Endothelial cell of umbilical vein (primary cell): ENCODE data around the gene FOXK1. TPM values are rescaled to one million over a fixed set of nuclear protein-coding genes. Genes with fewer than 3 reads are reported as not detected.

Source experiments
- BruUV-seq: library from RNA; stranded (reverse); fragments of 400-500 nt; replicated peaks from 2 replicates; lab custom pipeline; 2021; lab: Mats Ljungman, UMichigan
- CTCF ChIA-PET: fragments of 300-600, 350-600 bp; sonication (Branson Sonifier 250); formaldehyde crosslinking; loops from one replicate; lab custom pipeline; 2021; ENCODE audit warnings: antibody characterized with exemption, inconsistent platforms; lab: Charles Lee
- POLR2A ChIA-PET: fragments of 300-600, 350-600 bp; sonication (Branson Sonifier 250); formaldehyde crosslinking; loops from one replicate; lab custom pipeline; 2021; ENCODE audit warnings: antibody characterized with exemption, inconsistent platforms; lab: Charles Lee
- DNase-seq: peaks from one replicate; pipeline ENCODE4 v3.0.0-alpha.2; 2011; ENCODE audit warnings: low read depth, low spot score
- FAIRE-seq: peaks from 2 replicates; lab custom pipeline; 2011; peaks lifted over from hg19 to GRCh38; lab: Jason Lieb, UNC
- H2AFZ ChIP-seq: 2 replicates; pipeline ENCODE4 v1.6.0; 2012; ENCODE audit warnings: low read depth, low read length, control low read depth, inconsistent platforms
- H3K27ac ChIP-seq: 2 replicates; pipeline ENCODE4 v1.5.1; 2011; ENCODE audit warnings: low read depth, mild to moderate bottlenecking, control low read depth, low read length, moderate library complexity; ENCODE audit not compliant: insufficient read depth
- H3K27me3 ChIP-seq, 2 experiments: 2 replicates each; pipeline versions ENCODE4 v1.6.0 to v1.6.1; 2011; ENCODE audit warnings: low read length in 2 of 2, mixed read lengths in 1 of 2; ENCODE audit not compliant: control insufficient read depth in 2 of 2, insufficient read depth in 2 of 2
- H3K36me3 ChIP-seq, 2 experiments: 2 replicates in 1 of 2; 3 replicates in 1 of 2; pipeline ENCODE4 v1.5.1; 2011; ENCODE audit warnings: low read length in 2 of 2, mild to moderate bottlenecking in 1 of 2, moderate library complexity in 1 of 2; ENCODE audit not compliant: control insufficient read depth in 2 of 2, insufficient read depth in 2 of 2; ENCODE audit errors: extremely low read depth in 1 of 2
- H3K4me1 ChIP-seq: 3 replicates; pipeline ENCODE4 v1.5.1; 2011; ENCODE audit warnings: mild to moderate bottlenecking, low read length; ENCODE audit not compliant: control insufficient read depth, insufficient read depth; ENCODE audit errors: extremely low read depth
- H3K4me2 ChIP-seq: 2 replicates; pipeline ENCODE4 v1.6.1; 2011; ENCODE audit warnings: low read length, control low read depth, mixed read lengths; ENCODE audit not compliant: insufficient read depth
- H3K4me3 ChIP-seq, 3 experiments: fragments of 200-600 bp in 1 of 3; sonication (generic), shearing (Covaris generic) in 1 of 3; replicated peaks in 1 of 3; 2 replicates each; pipeline ENCODE4 v1.5.1; 2011 to 2016; ENCODE audit warnings: control low read depth in 3 of 3, low read length in 3 of 3, mild to moderate bottlenecking in 2 of 3, inconsistent platforms in 1 of 3, low read depth in 1 of 3, moderate library complexity in 1 of 3; ENCODE audit not compliant: insufficient read depth in 1 of 3
- H3K79me2 ChIP-seq: 2 replicates; pipeline ENCODE4 v1.6.0; 2012; ENCODE audit warnings: low read length, inconsistent platforms; ENCODE audit not compliant: control insufficient read depth, insufficient read depth
- H3K9ac ChIP-seq: replicated peaks from 2 replicates; pipeline ENCODE3; 2011; ENCODE audit warnings: low read length, control low read depth; ENCODE audit not compliant: insufficient read depth; ENCODE audit errors: extremely low read depth
- H3K9me1 ChIP-seq: replicated peaks from 3 replicates; pipeline ENCODE4 v1.6.0; 2011; ENCODE audit warnings: mild to moderate bottlenecking, low read length; ENCODE audit not compliant: control insufficient read depth, insufficient read depth; ENCODE audit errors: extremely low read depth
- H3K9me3 ChIP-seq: replicated peaks from 2 replicates; pipeline ENCODE4 v1.5.1; 2012; ENCODE audit warnings: low read length, inconsistent platforms; ENCODE audit not compliant: control insufficient read depth, insufficient read depth
- H4K20me1 ChIP-seq: replicated peaks from 2 replicates; pipeline ENCODE3; 2011; ENCODE audit warnings: mild to moderate bottlenecking, low read length; ENCODE audit not compliant: control insufficient read depth, insufficient read depth; ENCODE audit errors: extremely low read depth
- EZH2 ChIP-seq: IDR thresholded peaks from 2 replicates; pipeline ENCODE4 v1.6.1; 2012; ENCODE audit warnings: borderline replicate concordance, low read depth, mild to moderate bottlenecking, moderate library complexity, low read length, inconsistent platforms; ENCODE audit not compliant: severe bottlenecking
- FOS ChIP-seq: IDR thresholded peaks from 2 replicates; pipeline ENCODE4 v1.6.1; 2011; ENCODE audit warnings: mild to moderate bottlenecking, low read length, moderate library complexity, borderline replicate concordance; ENCODE audit not compliant: insufficient read depth
- GATA2 ChIP-seq: IDR thresholded peaks from 2 replicates; pipeline ENCODE4 v1.7.0; 2011; ENCODE audit warnings: low read depth, mild to moderate bottlenecking, moderate library complexity, mixed read lengths, low read length; ENCODE audit not compliant: insufficient read length, insufficient read depth
- MAX ChIP-seq: IDR thresholded peaks from 2 replicates; pipeline ENCODE4 v1.6.1; 2011; ENCODE audit not compliant: insufficient read depth, insufficient read length
- MYC ChIP-seq: IDR thresholded peaks from one replicate; pipeline ENCODE4 v1.6.1; 2011; ENCODE audit warnings: mild to moderate bottlenecking, low read depth, low read length
- POLR2A ChIP-seq: IDR thresholded peaks from 2 replicates; pipeline ENCODE4 v1.6.1; 2012; ENCODE audit warnings: low read depth, mild to moderate bottlenecking, control low read depth, low read length
- POLR2AphosphoS5 ChIP-seq: IDR thresholded peaks from 2 replicates; pipeline ENCODE4 v1.6.1; 2012; ENCODE audit warnings: low read depth, mild to moderate bottlenecking, control low read depth, low read length, moderate library complexity; ENCODE audit not compliant: insufficient read depth
- dilution Hi-C: fragments of 300-500 bp; cut with MboI; formaldehyde crosslinking; loops from one replicate; pipeline ENCODE4 v1.15.0; 2019; ENCODE audit warnings: low sequenced_read_pairs; ENCODE audit not compliant: extremely low pct_ligation_motif_present
- intact Hi-C: fragments of 100-400 bp; cut with micrococcal nuclease; formaldehyde crosslinking; loops from one replicate; pipeline ENCODE4 v1.10.0; 2022
- polyA plus RNA-seq, 4 experiments: library from polyadenylated mRNA; depleted of rRNA in 3 of 4; stranded (reverse) in 3 of 4; unstranded in 1 of 4; fragments of >200 nt; gene quantifications; 2 replicates each; pipeline versions ENCODE4 v1.2.1 to v1.2.3, GENCODE V29; 2011 to 2012; ENCODE audit warnings: missing spikeins in 1 of 4
- total RNA-seq: library from RNA; stranded (reverse); gene quantifications from 2 replicates; pipeline ENCODE4 v1.2.3, GENCODE V29; 2021
- TF ChIP-seq, protein P1 (sequence below), 2 donors: IDR thresholded peaks; 1 replicate in 1 of 2; 2 replicates in 1 of 2; pipeline ENCODE4 v1.5.1; 2011; ENCODE audit warnings: low read length in 2 of 2, mild to moderate bottlenecking in 2 of 2, moderate library complexity in 2 of 2, control low read depth in 1 of 2, inconsistent platforms in 1 of 2, low read depth in 1 of 2; ENCODE audit not compliant: insufficient read depth in 1 of 2; ENCODE audit errors: extremely low read depth in 1 of 2

FOXK1 gene
- total and polyA plus RNA-seq, 2 donors (not counting 3 experiments of a cell fraction or from before 2014, with no cell fraction given) = 8.0 to 52.1 TPM

GRCh38 chr7:4712281-4713182, 30.4 kb downstream of the FOXK1 start:
- Histone ChIP-seq H2AFZ (no peak overlapping the region), H3K9ac (no peak overlapping the region), H3K4me3 (no peak overlapping the region), H3K9me3 (no peaks in the 10 kb centered on the region), H3K9me1 (no peaks in the 10 kb centered on the region), H3K27ac (no peak overlapping the region), H3K79me2 (peaks cover 92% of the 10 kb centered on the region), H3K4me2 (no peak overlapping the region), H3K4me1 (peaks cover 10% of the 10 kb centered on the region), H3K27me3 (no peaks in the 10 kb centered on the region), H4K20me1 (no peaks in the 10 kb centered on the region), H3K36me3 (peaks cover 0 to 3% of the 10 kb centered on the region in 2 experiments)
- no peak for TF ChIP-seq FOS
- TF ChIP-seq POLR2A = no peak
- TF ChIP-seq, protein P1, sequence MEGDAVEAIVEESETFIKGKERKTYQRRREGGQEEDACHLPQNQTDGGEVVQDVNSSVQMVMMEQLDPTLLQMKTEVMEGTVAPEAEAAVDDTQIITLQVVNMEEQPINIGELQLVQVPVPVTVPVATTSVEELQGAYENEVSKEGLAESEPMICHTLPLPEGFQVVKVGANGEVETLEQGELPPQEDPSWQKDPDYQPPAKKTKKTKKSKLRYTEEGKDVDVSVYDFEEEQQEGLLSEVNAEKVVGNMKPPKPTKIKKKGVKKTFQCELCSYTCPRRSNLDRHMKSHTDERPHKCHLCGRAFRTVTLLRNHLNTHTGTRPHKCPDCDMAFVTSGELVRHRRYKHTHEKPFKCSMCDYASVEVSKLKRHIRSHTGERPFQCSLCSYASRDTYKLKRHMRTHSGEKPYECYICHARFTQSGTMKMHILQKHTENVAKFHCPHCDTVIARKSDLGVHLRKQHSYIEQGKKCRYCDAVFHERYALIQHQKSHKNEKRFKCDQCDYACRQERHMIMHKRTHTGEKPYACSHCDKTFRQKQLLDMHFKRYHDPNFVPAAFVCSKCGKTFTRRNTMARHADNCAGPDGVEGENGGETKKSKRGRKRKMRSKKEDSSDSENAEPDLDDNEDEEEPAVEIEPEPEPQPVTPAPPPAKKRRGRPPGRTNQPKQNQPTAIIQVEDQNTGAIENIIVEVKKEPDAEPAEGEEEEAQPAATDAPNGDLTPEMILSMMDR (IDR thresholded peaks at IDR 0.05; ENCODE audit: extremely low read depth in 1 of 2, insufficient read depth in 1 of 2, low read depth in 1 of 2, low read length in 2 of 2) = no peak
- TF ChIP-seq GATA2 = no peak
- no peak for TF ChIP-seq POLR2AphosphoS5
- no peak for TF ChIP-seq MAX
- TF ChIP-seq EZH2 = no peak
- no peak for TF ChIP-seq MYC
- dilution Hi-C loops = no loop called here
- intact Hi-C loops = no loop called here
- no peak for DNase-seq
- BruUV-seq = no TSS peak
- FAIRE-seq = no peak
- ChIA-PET POLR2A (no interaction called here), CTCF (interaction anchor here (1.9 kb wide), 1 partner anchor 11 kb away, joined by 9 read pairs; no protein-coding TSS in a partner anchor)
